HepG2 (cell line): Measurements from ENCODE around the gene CTSW. TPM values are rescaled to one million over a fixed set of nuclear protein-coding genes. Genes with fewer than 3 reads are reported as not detected.

Experiments used
- AGO1 ChIP-seq: fragments of 200-400 bp; formaldehyde crosslinking; IDR thresholded peaks from 2 replicates; pipeline ENCODE4 v1.6.1; 2017; ENCODE audit warnings: mild to moderate bottlenecking, low read depth, low read length, moderate library complexity; ENCODE audit not compliant: poor library complexity, severe bottlenecking
- GABPA ChIP-seq, 2 experiments: IDR thresholded peaks; 2 replicates each; pipeline ENCODE4 v1.6.1; 2011 to 2016; ENCODE audit warnings: low read depth in 2 of 2, low read length in 1 of 2, missing biosample characterization in 1 of 2, missing genetic modification characterization in 1 of 2
- HIVEP1 ChIP-seq: sonication (generic); formaldehyde crosslinking; IDR thresholded peaks from 2 replicates; pipeline ENCODE4 v1.4.0; 2020; ENCODE audit warnings: mild to moderate bottlenecking, missing genetic modification reagents
- POLR2G ChIP-seq: fragments of 200-400 bp; formaldehyde crosslinking; IDR thresholded peaks from 2 replicates; pipeline ENCODE4 v1.6.1; 2018; ENCODE audit warnings: mild to moderate bottlenecking, low read depth, low read length, moderate library complexity
- ZFP37 ChIP-seq: sonication (generic); formaldehyde crosslinking; IDR thresholded peaks from 2 replicates; pipeline ENCODE4 v1.4.0; 2020; ENCODE audit warnings: missing genetic modification reagents, borderline replicate concordance
- ZNF292 ChIP-seq: sonication (generic); formaldehyde crosslinking; IDR thresholded peaks from 2 replicates; pipeline ENCODE4 v1.8.1; 2022; ENCODE audit warnings: mild to moderate bottlenecking, low read depth, missing genetic modification reagents, borderline replicate concordance
- ZNF615 ChIP-seq: sonication (generic); formaldehyde crosslinking; IDR thresholded peaks from 2 replicates; pipeline ENCODE4 v1.5.0; 2020; ENCODE audit warnings: mild to moderate bottlenecking, missing genetic modification reagents, borderline replicate concordance
- ZNF687 ChIP-seq: sonication (generic); formaldehyde crosslinking; IDR thresholded peaks from 2 replicates; pipeline ENCODE4 v1.5.1; 2020; ENCODE audit warnings: mild to moderate bottlenecking, missing genetic modification reagents, moderate library complexity
- ZNF740 ChIP-seq: sonication (generic); formaldehyde crosslinking; IDR thresholded peaks from 2 replicates; pipeline ENCODE4 v1.4.0; 2020; ENCODE audit warnings: missing genetic modification reagents
- polyA plus RNA-seq, 8 experiments: library from polyadenylated mRNA; depleted of rRNA in 3 of 8; stranded (reverse) in 7 of 8; unstranded in 1 of 8; fragments of >200 nt; fragmentation: Illumina TruSeq in 4 of 8; extraction: Trizol in 4 of 8; gene quantifications; 2 replicates each; pipeline versions ENCODE4 v1.2.1 to v1.2.3, GENCODE V29; 2011 to 2016; ENCODE audit warnings: low read depth in 4 of 8, missing spikeins in 1 of 8, mixed read lengths in 1 of 8; ENCODE audit not compliant: insufficient read depth in 1 of 8
- total RNA-seq, 5 experiments: library from RNA; depleted of rRNA; stranded (reverse); fragments of >200 nt; fragmentation: Illumina TruSeq; extraction: Trizol; gene quantifications; 2 replicates each; pipeline ENCODE4 v1.2.3, GENCODE V29; 2016; ENCODE audit warnings: low read depth in 1 of 5

CTSW gene
- total and polyA plus RNA-seq, 2 of the 13 experiments (the other 11 are each of a cell fraction or from before 2014, with no cell fraction given) = 0.09 TPM; not detected in 1

- TF ChIP-seq AGO1 (no peak), ZFP37 (CRISPR knock-in tag) (no peak), ZNF292 (CRISPR knock-in tag) (no peak), GABPA (IDR thresholded peaks at IDR 0.05; ENCODE audit: low read depth, low read length) (no peak), GABPA (CRISPR knock-in tag; IDR thresholded peaks at IDR 0.05; ENCODE audit: low read depth) (0 out of 2 replicates have a peak, but pooled peaks have one; percentile 32), HIVEP1 (CRISPR knock-in tag) (no peak), ZNF687 (CRISPR knock-in tag) (peak; percentile 45; the same call in 1 of the 2 replicates), POLR2G (peak; percentile 17; the same call in 1 of the 2 replicates), ZNF740 (CRISPR knock-in tag) (no peak), ZNF615 (CRISPR knock-in tag) (no peak)
- TF ChIP-seq, all 625 proteins: peak for 62
Measured at GRCh38 chr11:65854161-65854592, 25.5 kb upstream of the CTSW start (continued).
